Ishikawa (cell line): Measurements from ENCODE around the gene RIMOC1.

ENCODE experiments used
- CEBPB ChIP-seq: IDR thresholded peaks from 2 replicates; pipeline ENCODE4 v1.6.1; 2012
- CREB1 ChIP-seq: IDR thresholded peaks from 2 replicates; pipeline ENCODE4 v1.6.1; 2012; ENCODE audit warnings: low read depth
- EGR1 ChIP-seq: IDR thresholded peaks from 2 replicates; pipeline ENCODE4 v1.6.1; 2012
- EP300 ChIP-seq: IDR thresholded peaks from 2 replicates; pipeline ENCODE4 v1.6.1; 2012; ENCODE audit warnings: borderline replicate concordance
- FOXM1 ChIP-seq: IDR thresholded peaks from 2 replicates; pipeline ENCODE4 v1.6.1; 2012; ENCODE audit warnings: low read depth, borderline replicate concordance
- NFIC ChIP-seq: IDR thresholded peaks from 2 replicates; pipeline ENCODE4 v1.6.1; 2012
- RAD21 ChIP-seq: IDR thresholded peaks from 2 replicates; pipeline ENCODE4 v1.6.1; 2012; ENCODE audit warnings: low read depth
- TAF1 ChIP-seq: IDR thresholded peaks from 2 replicates; pipeline ENCODE4 v1.6.1; 2012; ENCODE audit warnings: low read depth, mild to moderate bottlenecking
- TCF12 ChIP-seq: IDR thresholded peaks from 2 replicates; pipeline ENCODE4 v1.6.1; 2012; ENCODE audit warnings: low read depth
- TEAD4 ChIP-seq: IDR thresholded peaks from 2 replicates; pipeline ENCODE4 v1.6.1; 2012
- YY1 ChIP-seq: IDR thresholded peaks from 2 replicates; pipeline ENCODE4 v1.6.1; 2012; ENCODE audit warnings: low read depth
- ZBTB7A ChIP-seq: IDR thresholded peaks from 2 replicates; pipeline ENCODE4 v1.6.1; 2012; ENCODE audit warnings: low read depth
- TF ChIP-seq, protein P1 (sequence below): IDR thresholded peaks from 2 replicates; pipeline ENCODE4 v1.6.1; 2012; ENCODE audit warnings: low read depth, mild to moderate bottlenecking
- TF ChIP-seq, protein P2 (sequence below): IDR thresholded peaks from 2 replicates; pipeline ENCODE4 v1.6.1; 2012
- TF ChIP-seq, protein P3 (sequence below): IDR thresholded peaks from 2 replicates; pipeline ENCODE4 v1.6.1; 2012

The RIMOC1 gene

DNA sequence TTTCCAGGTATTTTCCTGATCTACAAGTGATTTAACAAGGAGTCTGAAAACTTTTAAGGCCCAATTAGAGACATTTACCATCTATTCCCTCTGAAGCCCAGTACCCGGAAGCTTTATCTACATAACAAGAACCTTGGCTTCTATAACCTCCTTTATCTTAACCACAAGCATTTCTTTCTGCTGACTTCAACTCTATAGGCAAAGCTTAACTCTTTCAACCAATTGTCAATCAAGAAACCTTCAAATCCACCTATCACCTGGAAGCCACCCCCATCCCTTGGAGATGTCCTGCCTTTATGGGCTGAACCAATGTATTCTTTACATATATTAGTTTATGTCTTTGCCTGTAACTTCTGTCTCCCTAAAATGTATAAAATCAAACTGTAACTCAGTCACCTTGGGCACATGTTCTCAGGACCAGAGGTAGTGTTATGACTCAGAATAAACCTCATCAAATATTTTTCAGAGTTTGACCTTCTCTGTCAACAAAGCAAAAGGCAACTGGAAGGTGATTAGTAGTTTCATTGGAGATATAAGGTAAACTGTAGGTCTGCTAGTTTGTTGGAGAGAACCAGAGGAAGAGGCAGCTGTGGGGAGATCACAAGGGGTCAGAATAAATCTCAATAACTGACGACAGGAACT lies 13.0 kb upstream of the RIMOC1 start:
- TF ChIP-seq YY1 (no peak), NFIC (no peak), CEBPB (no peak), TEAD4 (no peak), FOXM1 (no peak), CREB1 (no peak), RAD21 (no peak), EP300 (no peak), TCF12 (no peak), TAF1 (no peak), EGR1 (no peak), ZBTB7A (no peak)
- TF ChIP-seq, protein P1, sequence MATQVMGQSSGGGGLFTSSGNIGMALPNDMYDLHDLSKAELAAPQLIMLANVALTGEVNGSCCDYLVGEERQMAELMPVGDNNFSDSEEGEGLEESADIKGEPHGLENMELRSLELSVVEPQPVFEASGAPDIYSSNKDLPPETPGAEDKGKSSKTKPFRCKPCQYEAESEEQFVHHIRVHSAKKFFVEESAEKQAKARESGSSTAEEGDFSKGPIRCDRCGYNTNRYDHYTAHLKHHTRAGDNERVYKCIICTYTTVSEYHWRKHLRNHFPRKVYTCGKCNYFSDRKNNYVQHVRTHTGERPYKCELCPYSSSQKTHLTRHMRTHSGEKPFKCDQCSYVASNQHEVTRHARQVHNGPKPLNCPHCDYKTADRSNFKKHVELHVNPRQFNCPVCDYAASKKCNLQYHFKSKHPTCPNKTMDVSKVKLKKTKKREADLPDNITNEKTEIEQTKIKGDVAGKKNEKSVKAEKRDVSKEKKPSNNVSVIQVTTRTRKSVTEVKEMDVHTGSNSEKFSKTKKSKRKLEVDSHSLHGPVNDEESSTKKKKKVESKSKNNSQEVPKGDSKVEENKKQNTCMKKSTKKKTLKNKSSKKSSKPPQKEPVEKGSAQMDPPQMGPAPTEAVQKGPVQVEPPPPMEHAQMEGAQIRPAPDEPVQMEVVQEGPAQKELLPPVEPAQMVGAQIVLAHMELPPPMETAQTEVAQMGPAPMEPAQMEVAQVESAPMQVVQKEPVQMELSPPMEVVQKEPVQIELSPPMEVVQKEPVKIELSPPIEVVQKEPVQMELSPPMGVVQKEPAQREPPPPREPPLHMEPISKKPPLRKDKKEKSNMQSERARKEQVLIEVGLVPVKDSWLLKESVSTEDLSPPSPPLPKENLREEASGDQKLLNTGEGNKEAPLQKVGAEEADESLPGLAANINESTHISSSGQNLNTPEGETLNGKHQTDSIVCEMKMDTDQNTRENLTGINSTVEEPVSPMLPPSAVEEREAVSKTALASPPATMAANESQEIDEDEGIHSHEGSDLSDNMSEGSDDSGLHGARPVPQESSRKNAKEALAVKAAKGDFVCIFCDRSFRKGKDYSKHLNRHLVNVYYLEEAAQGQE: no peak
- TF ChIP-seq, protein P2, sequence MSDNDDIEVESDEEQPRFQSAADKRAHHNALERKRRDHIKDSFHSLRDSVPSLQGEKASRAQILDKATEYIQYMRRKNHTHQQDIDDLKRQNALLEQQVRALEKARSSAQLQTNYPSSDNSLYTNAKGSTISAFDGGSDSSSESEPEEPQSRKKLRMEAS: no peak
- TF ChIP-seq, protein P3, sequence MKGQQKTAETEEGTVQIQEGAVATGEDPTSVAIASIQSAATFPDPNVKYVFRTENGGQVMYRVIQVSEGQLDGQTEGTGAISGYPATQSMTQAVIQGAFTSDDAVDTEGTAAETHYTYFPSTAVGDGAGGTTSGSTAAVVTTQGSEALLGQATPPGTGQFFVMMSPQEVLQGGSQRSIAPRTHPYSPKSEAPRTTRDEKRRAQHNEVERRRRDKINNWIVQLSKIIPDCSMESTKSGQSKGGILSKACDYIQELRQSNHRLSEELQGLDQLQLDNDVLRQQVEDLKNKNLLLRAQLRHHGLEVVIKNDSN: no peak

DNA sequence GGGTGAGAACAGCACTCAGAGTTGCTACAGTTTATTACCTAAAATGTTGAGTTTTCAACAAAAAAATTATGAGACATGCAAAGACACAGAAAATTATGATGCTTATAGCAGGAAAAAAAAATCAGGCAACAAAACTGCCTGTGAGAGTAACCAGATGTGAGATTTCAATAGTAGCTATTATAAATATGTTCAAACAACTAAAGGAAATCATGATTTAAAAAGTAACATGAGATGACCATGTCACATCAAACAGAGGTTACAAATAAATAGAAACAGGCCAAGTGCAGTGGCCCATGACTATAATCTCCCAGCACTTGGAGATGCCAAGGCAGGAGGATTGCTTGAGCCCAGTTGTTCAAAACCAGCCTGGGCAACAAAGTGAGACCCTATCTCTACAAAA lies 12.1 kb upstream of the RIMOC1 start:
- TF ChIP-seq EP300: no peak
- no peak for TF ChIP-seq CREB1
- TF ChIP-seq, protein P3: no peak
- no peak for TF ChIP-seq CEBPB
- TF ChIP-seq RAD21: no peak
- TF ChIP-seq YY1: no peak

DNA sequence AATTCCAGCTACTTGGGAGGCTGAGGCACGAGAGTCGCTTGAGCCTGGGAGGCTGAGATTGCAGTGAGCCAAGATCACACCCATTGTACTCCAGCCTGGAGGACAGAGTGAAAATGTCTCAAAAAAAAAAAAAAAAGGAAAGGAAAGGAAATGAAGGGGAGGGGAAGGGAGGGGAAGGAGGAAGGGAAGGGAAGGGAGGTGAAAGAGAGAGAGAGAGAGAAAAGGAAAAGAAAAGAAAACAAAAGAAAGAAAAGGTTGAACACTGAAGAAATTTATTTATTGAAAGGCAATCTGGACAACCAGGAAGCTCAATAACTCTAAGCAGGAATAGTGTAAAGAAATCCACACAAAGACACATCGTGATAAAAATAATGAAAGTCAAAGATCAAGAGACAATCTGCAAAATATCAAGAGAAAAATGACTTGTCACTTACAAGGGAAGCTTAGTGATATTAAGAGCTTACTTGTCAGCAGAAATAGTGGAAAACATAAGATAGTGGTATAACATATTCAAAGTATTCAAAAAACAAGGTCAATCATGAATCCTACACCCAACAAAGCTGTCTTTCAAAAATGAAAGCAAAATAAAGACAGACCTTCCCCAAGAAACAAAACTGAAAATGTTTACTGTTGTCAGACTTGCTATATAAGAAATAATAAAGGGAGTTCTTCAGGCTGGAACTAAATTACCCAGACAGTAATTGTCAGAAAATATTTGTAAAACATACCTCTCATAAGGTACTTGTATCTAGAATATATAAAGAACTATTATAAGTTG lies 10.9 kb upstream of the RIMOC1 start:
- no peak for TF ChIP-seq NFIC
- TF ChIP-seq, protein P2: no peak
- TF ChIP-seq ZBTB7A: no peak

DNA sequence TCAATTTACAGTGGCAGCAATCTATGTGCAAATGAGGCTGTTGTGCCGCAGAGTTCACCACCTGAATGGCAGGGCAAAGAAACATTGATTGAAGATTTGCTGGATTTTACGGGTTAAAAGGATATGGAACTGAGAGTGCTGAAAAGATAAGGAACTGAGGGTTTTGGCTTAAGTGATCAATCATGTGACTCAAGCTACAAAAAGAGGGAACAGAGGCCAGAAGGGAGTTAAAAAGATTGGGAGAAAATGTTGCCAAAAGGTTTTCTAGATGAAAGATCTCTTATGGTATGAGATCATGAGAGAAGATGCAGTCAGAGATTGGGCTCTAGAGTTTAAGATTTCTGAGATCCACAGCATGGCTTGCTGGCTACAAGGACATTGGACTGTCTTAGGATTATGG lies 7.9 kb upstream of the RIMOC1 start:
- TF ChIP-seq TAF1 (no peak), RAD21 (no peak), EP300 (no peak), YY1 (no peak), EGR1 (no peak), FOXM1 (no peak), CREB1 (no peak), CEBPB (no peak)
- TF ChIP-seq, protein P1: no peak
- TF ChIP-seq, protein P3: no peak

DNA sequence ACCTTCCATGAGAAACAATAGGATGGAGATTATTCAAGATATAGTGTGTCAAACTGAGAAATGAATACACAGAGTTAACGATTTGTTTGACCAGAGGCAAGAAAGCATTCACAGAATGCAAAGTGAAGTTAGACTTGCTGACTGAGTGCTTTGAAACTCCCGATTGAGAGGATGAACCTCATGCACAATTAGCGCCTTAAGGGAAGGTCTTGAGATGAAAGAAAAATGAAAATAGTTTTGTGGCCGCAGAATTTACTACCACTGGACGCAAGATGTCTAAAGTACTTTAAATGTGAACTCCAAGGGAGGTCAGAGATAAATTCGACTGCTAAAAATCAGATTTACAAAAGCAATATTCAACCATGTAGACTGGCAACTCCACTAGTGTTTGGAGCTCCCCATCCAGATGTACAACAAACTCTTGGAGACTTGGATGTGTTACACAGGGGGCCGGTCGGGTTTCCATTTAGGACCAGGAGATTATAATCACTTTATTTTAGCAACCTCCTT lies 707 bp upstream of the RIMOC1 start:
- no peak for TF ChIP-seq CEBPB
- no peak for TF ChIP-seq ZBTB7A
- no peak for TF ChIP-seq EP300
- no peak for TF ChIP-seq TAF1
- TF ChIP-seq, protein P1: no peak
- no peak for TF ChIP-seq FOXM1
- TF ChIP-seq RAD21: no peak
- TF ChIP-seq NFIC: no peak
- TF ChIP-seq, protein P3: no peak
- TF ChIP-seq TEAD4: no peak
- no peak for TF ChIP-seq TCF12
- TF ChIP-seq EGR1: no peak
- TF ChIP-seq YY1: no peak
- TF ChIP-seq, protein P2: no peak
- TF ChIP-seq CREB1: no peak
